Ovary (tissue), 9 donors: ENCODE results near the gene PTGER1. TPM values are rescaled to one million over a fixed set of nuclear protein-coding genes. Genes with fewer than 3 reads are reported as not detected.
A peak's percentile ranks its signal among the peaks of the same experiment; 100 is the strongest.

Source experiments
- DNase-seq, 5 donors: peaks; one replicate each; pipeline ENCODE4 v3.0.0-alpha.2; 2019 to 2020
- H3K27ac ChIP-seq, 2 donors: fragments of 200-600 bp; one replicate each; pipeline versions ENCODE4 v1.5.1 to v1.8.0; 2019 to 2022
- H3K27me3 ChIP-seq: fragments of 200-600 bp; one replicate; pipeline ENCODE4 v1.8.0; 2022
- H3K36me3 ChIP-seq: fragments of 200-600 bp; sonication (generic); one replicate; pipeline ENCODE4 v1.5.1; 2019
- H3K4me1 ChIP-seq: one replicate; pipeline ENCODE4 v1.8.1; 2013; ENCODE audit warnings: mild to moderate bottlenecking, moderate library complexity; ENCODE audit not compliant: insufficient read depth
- H3K4me3 ChIP-seq: fragments of 200-600 bp; sonication (generic); one replicate; pipeline ENCODE4 v1.5.1; 2017
- H3K9me3 ChIP-seq, 2 donors: fragments of 200-600 bp in 1 of 2; sonication (generic) in 1 of 2; one replicate each; pipeline versions ENCODE4 v1.5.1 to v1.8.1; 2013 to 2019; ENCODE audit warnings: mild to moderate bottlenecking in 1 of 2, moderate library complexity in 1 of 2
- CTCF ChIP-seq, 3 donors: fragments of 450-650 bp in 2 of 3; fragments of 200-600 bp in 1 of 3; IDR thresholded peaks; one replicate each; pipeline versions ENCODE4 v1.5.1 to v1.8.0; 2016 to 2022; ENCODE audit warnings: antibody characterized with exemption in 3 of 3, mild to moderate bottlenecking in 1 of 3
- EP300 ChIP-seq: sonication (generic); formaldehyde crosslinking; IDR thresholded peaks from one replicate; pipeline ENCODE4 v1.6.1; 2017; ENCODE audit warnings: antibody characterized with exemption
- POLR2A ChIP-seq: fragments of 450-650 bp; IDR thresholded peaks from one replicate; pipeline ENCODE4 v1.6.1; 2017; ENCODE audit warnings: antibody characterized with exemption, mild to moderate bottlenecking, moderate library complexity
- WGBS, 3 donors: extraction: QIAGEN DNeasy Blood & Tissue Kit in 1 of 3; methylation state at CpG; one replicate each; pipeline versions ENCODE4 v1.1.5 to v1.1.7; 2013 to 2017; 5-methylcytosine and 5-hydroxymethylcytosine counted together
- intact Hi-C, 4 donors: fragments of 100-400 bp; cut with DNase I; formaldehyde crosslinking; loops; one replicate each; pipeline versions ENCODE4 v1.11.0 to v1.15.1; 2022 to 2023
- polyA plus RNA-seq, 2 donors: library from polyadenylated mRNA; stranded (reverse); fragments of 200-250 nt in 1 of 2; fragments of 350-450 nt in 1 of 2; fragmentation: Illumina TruSeq in 1 of 2; extraction: RNeasy Lipid Tissue Mini Kit (QIAGEN cat#74804) in 1 of 2; gene quantifications; one replicate each; pipeline ENCODE4 v1.2.3, GENCODE V29; 2013 to 2014
- total RNA-seq, 7 donors: library from RNA; depleted of rRNA in 2 of 7; stranded (reverse); fragments of >200 nt in 2 of 7; fragmentation: NEBNext Ultra II Directional in 3 of 7; extraction: Animal tissue kit (Norgen Biotek cat#: 25700) in 3 of 7; gene quantifications; one replicate each; pipeline versions ENCODE4 v1.1.0 to v1.2.4, GENCODE V29; 2016 to 2023
- donor health status: DM: no; HTN: no; CAD: no; lungs with moderate emphysema.
- donor health status: DM: no; HTN: no; CAD: no.
- donor health status: Bipolar disorder and iron deficiency.
- donor health status: DM: yes; HTN: yes; CAD: no.
- donor health status: DM: no; HTN: no; CAD: no.
- donor health status: DM: yes; HTN: yes; CAD: no.

The PTGER1 gene
- total and polyA plus RNA-seq, 9 donors = 0.18 to 0.92 (median 0.32) TPM; not detected in 6

- WGBS, 3 donors = 4 to 10% (median 6%) methylated on average over 64 to 97 of the region's 97 CpGs
- H3K4me1 ChIP-seq = peaks cover 4% of the 10 kb centered on the region
- no peaks in the 10 kb centered on the region for H3K9me3 ChIP-seq
- no peak for TF ChIP-seq POLR2A
- TF ChIP-seq CTCF (IDR thresholded peaks at IDR 0.05) = no peak
- no peak for TF ChIP-seq EP300
- H3K36me3 ChIP-seq = no peaks in the 10 kb centered on the region
- intact Hi-C loops = loop anchor here in 1 of 4 donors (10.0 kb wide), 1 partner anchor 329 kb away; no protein-coding TSS in a partner anchor
- no peaks in the 10 kb centered on the region for H3K27me3 ChIP-seq
- no peak for DNase-seq
- H3K4me3 ChIP-seq = no peak overlapping the region
- H3K27ac ChIP-seq = no peak overlapping the region
Observed at GRCh38 chr19:14473073-14473977, 1.8 kb downstream of the PTGER1 start.

- DNase-seq = peak; percentile 64 to 85 (median 80)
- Histone ChIP-seq H3K27ac (no peak overlapping the region), H3K4me1 (peaks cover 4% of the 10 kb centered on the region), H3K4me3 (no peak overlapping the region), H3K9me3 (no peaks in the 10 kb centered on the region), H3K27me3 (no peaks in the 10 kb centered on the region), H3K36me3 (no peaks in the 10 kb centered on the region)
- 1 to 4% (median 2%) methylated on average over 63 to 66 of the region's 66 CpGs for WGBS, 3 donors
- intact Hi-C loops = loop anchor here in 1 of 4 donors (10.0 kb wide), 1 partner anchor 328 kb away; no protein-coding TSS in a partner anchor
- TF ChIP-seq POLR2A = peak; percentile 15
- peak; percentile 89 to 91 (median 90) for TF ChIP-seq CTCF (IDR thresholded peaks at IDR 0.05)
- no peak for TF ChIP-seq EP300
Observed at GRCh38 chr19:14472202-14472938, 2.8 kb downstream of the PTGER1 start.

- H3K4me3 ChIP-seq = no peak overlapping the region
- DNase-seq = peak in 1 of 5 donors; percentile 24
- peaks cover 4% of the 10 kb centered on the region for H3K4me1 ChIP-seq
- H3K9me3 ChIP-seq = no peaks in the 10 kb centered on the region
- H3K27ac ChIP-seq = no peak overlapping the region
- no peaks in the 10 kb centered on the region for H3K36me3 ChIP-seq
- WGBS, 3 donors = 66 to 68% (median 67%) methylated on average over 46 of the region's 46 CpGs
- H3K27me3 ChIP-seq = no peaks in the 10 kb centered on the region
- TF ChIP-seq CTCF (IDR thresholded peaks at IDR 0.05) = no peak
- TF ChIP-seq EP300 = no peak
- TF ChIP-seq POLR2A = no peak
- intact Hi-C loops = loop anchor here in 1 of 4 donors (10.0 kb wide), 1 partner anchor 327 kb away; no protein-coding TSS in a partner anchor
Observed at GRCh38 chr19:14471436-14472187, 3.5 kb downstream of the PTGER1 start.
